ENCODE results near the gene IRX3. TPM values are rescaled to one million over a fixed set of nuclear protein-coding genes. Genes with fewer than 3 reads are reported as not detected.

Gene IRX3
- total RNA-seq, 3 donors from 2014 or later: 18.4 to 127 (median 56.7) TPM

- Histone ChIP-seq H3K4me1 (no peaks in the 10 kb centered on the region), H3K27me3 (no peaks in the 10 kb centered on the region), H3K4me3 (no peak overlapping the region), H3K9me3 (no peaks in the 10 kb centered on the region), H3K36me3 (no peaks in the 10 kb centered on the region), H3K27ac (no peak overlapping the region)
- intact Hi-C loops (cut with DNase I; ENCODE audit: low total_unique reads): no loop called here
- DNase-seq (ENCODE audit: low spot score in 2 of 2): no peak
- no peak for TF ChIP-seq POLR2AphosphoS5 (IDR thresholded peaks at IDR 0.05)
- no peak for TF ChIP-seq POLR2A (IDR thresholded peaks at IDR 0.05)
- no peak for TF ChIP-seq CTCF (IDR thresholded peaks at IDR 0.05)
These were observed 22.8 kb upstream of the IRX3 start for GRCh38 chr16:54309341-54309740.

- H3K36me3 ChIP-seq: no peaks in the 10 kb centered on the region
- no peaks in the 10 kb centered on the region for H3K9me3 ChIP-seq
- no peaks in the 10 kb centered on the region for H3K27me3 ChIP-seq
- no peak for DNase-seq (ENCODE audit: low spot score in 2 of 2)
- no peak overlapping the region for H3K4me3 ChIP-seq
- intact Hi-C loops (cut with DNase I; ENCODE audit: low total_unique reads): no loop called here
- H3K27ac ChIP-seq: no peak overlapping the region
- H3K4me1 ChIP-seq: no peaks in the 10 kb centered on the region
- no peak for TF ChIP-seq CTCF (IDR thresholded peaks at IDR 0.05)
- no peak for TF ChIP-seq POLR2A (IDR thresholded peaks at IDR 0.05)
- TF ChIP-seq POLR2AphosphoS5 (IDR thresholded peaks at IDR 0.05): no peak
These were observed 18.5 kb upstream of the IRX3 start for GRCh38 chr16:54305080-54305479.

GRCh38 chr16:54303613-54304012, 17.0 kb upstream of the IRX3 start:
- intact Hi-C loops (cut with DNase I; ENCODE audit: low total_unique reads): no loop called here
- TF ChIP-seq CTCF (IDR thresholded peaks at IDR 0.05) (no peak), POLR2AphosphoS5 (IDR thresholded peaks at IDR 0.05) (no peak), POLR2A (IDR thresholded peaks at IDR 0.05) (no peak)
- no peaks in the 10 kb centered on the region for H3K27me3 ChIP-seq
- no peak overlapping the region for H3K27ac ChIP-seq
- no peak for DNase-seq (ENCODE audit: low spot score in 2 of 2)
- H3K4me3 ChIP-seq: no peak overlapping the region
- H3K9me3 ChIP-seq: no peaks in the 10 kb centered on the region
- no peaks in the 10 kb centered on the region for H3K4me1 ChIP-seq
- no peaks in the 10 kb centered on the region for H3K36me3 ChIP-seq

- DNase-seq (ENCODE audit: low spot score in 2 of 2): no peak
- TF ChIP-seq POLR2A (IDR thresholded peaks at IDR 0.05): no peak
- no peak for TF ChIP-seq CTCF (IDR thresholded peaks at IDR 0.05)
- no peak for TF ChIP-seq POLR2AphosphoS5 (IDR thresholded peaks at IDR 0.05)
- no peak overlapping the region for H3K4me3 ChIP-seq
- no peaks in the 10 kb centered on the region for H3K4me1 ChIP-seq
- intact Hi-C loops (cut with DNase I; ENCODE audit: low total_unique reads): no loop called here
- no peak overlapping the region for H3K27ac ChIP-seq
- H3K27me3 ChIP-seq: no peaks in the 10 kb centered on the region
- H3K36me3 ChIP-seq: no peaks in the 10 kb centered on the region
- H3K9me3 ChIP-seq: peaks cover 0 to 3% of the 10 kb centered on the region in 2 donors
These were observed 10.6 kb upstream of the IRX3 start for GRCh38 chr16:54297154-54297553.

- Histone ChIP-seq H3K9me3 (peaks cover 0 to 3% of the 10 kb centered on the region in 2 donors), H3K27ac (no peak overlapping the region), H3K4me1 (no peaks in the 10 kb centered on the region), H3K4me3 (no peak overlapping the region), H3K36me3 (no peaks in the 10 kb centered on the region), H3K27me3 (no peaks in the 10 kb centered on the region)
- no peak for TF ChIP-seq POLR2A (IDR thresholded peaks at IDR 0.05)
- no peak for TF ChIP-seq POLR2AphosphoS5 (IDR thresholded peaks at IDR 0.05)
- DNase-seq (ENCODE audit: low spot score in 2 of 2): no peak
- intact Hi-C loops (cut with DNase I; ENCODE audit: low total_unique reads): no loop called here
These were observed 10.0 kb upstream of the IRX3 start for GRCh38 chr16:54296543-54296942.

Data from breast epithelium (tissue), 4 donors.